Skeletal muscle tissue (tissue), 4 donors: ENCODE measurements around the gene FKBP2. TPM values are rescaled to one million over a fixed set of nuclear protein-coding genes. Genes with fewer than 3 reads are reported as not detected.

Source experiments
- H3K27ac ChIP-seq: one replicate; pipeline ENCODE4 v1.7.0; 2013; ENCODE audit warnings: mild to moderate bottlenecking, low read depth, low read length, inconsistent platforms
- H3K27me3 ChIP-seq, 3 donors: one replicate each; pipeline ENCODE4 v1.7.0; 2013; ENCODE audit warnings: low read length in 3 of 3; ENCODE audit not compliant: control insufficient read depth in 3 of 3, insufficient read depth in 3 of 3
- H3K36me3 ChIP-seq, 3 donors: one replicate each; pipeline ENCODE4 v1.7.0; 2013; ENCODE audit warnings: low read length in 3 of 3; ENCODE audit not compliant: control insufficient read depth in 3 of 3, insufficient read depth in 3 of 3
- H3K4me1 ChIP-seq, 3 donors: one replicate each; pipeline ENCODE4 v1.7.0; 2013; ENCODE audit warnings: low read length in 3 of 3, mild to moderate bottlenecking in 3 of 3; ENCODE audit not compliant: control insufficient read depth in 3 of 3, insufficient read depth in 3 of 3
- H3K4me3 ChIP-seq, 3 donors: one replicate each; pipeline ENCODE4 v1.7.0; 2013; ENCODE audit warnings: low read length in 3 of 3
- H3K9ac ChIP-seq, 3 donors: one replicate each; pipeline ENCODE4 v1.7.0; 2013; ENCODE audit warnings: low read length in 3 of 3, mild to moderate bottlenecking in 3 of 3, moderate library complexity in 2 of 3, low read depth in 1 of 3
- H3K9me3 ChIP-seq, 3 donors: one replicate each; pipeline ENCODE4 v1.7.0; 2013; ENCODE audit warnings: low read length in 3 of 3; ENCODE audit not compliant: control insufficient read depth in 3 of 3
- total RNA-seq: library from RNA; depleted of rRNA; stranded (reverse); fragments of >200 nt; gene quantifications from one replicate; pipeline ENCODE4 v1.2.3, GENCODE V29; 2014
- donor health status: Osteomylitis.

Gene FKBP2
- total RNA-seq, 1 donor from 2014 or later: 26.1 TPM

DNA sequence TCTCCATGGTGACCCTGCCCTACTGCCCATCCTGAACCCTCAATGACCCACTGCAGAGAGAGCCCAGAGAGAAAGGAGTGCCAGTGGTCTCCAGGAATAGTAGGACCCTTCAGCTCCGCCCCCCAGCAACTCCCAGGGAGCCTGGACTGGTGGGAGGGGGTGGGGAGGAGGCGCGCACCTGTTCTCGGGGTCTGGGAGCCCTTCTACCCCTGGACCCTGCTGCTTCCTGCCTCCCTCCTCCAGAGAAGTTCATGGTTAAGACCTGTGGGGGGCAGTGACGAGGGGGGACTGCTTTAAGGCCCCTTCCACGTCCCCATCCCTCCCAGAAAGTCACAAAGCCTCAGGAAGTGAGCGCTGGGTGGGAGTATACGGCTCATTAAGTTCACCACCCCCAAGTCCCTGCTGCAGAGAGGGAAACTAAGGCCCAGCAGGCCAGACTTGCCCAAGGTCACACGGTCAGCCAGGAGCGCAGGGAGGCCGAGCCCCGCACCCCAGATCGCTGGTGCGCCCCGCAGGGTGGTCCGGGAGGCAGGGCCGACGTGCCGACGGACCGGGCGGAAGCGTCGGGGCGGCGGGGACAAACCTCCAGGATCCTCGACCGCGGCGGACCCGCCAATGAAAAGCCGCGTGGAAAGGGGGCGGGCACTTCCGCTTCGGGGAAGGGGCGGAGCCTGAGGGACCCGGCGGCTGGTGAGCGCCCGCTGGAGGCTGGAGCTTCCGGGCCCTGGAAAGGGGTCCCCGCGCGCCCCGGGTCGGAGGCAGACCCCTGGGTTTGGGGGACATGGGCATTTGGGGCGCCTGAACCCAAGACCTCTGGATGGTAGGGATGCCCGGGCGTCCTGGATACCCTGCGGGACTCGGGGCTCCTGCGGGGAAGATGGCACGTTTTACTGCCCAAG, 15.0 kb upstream of the FKBP2 start, which contains the start of the genes NUDT22 and TRPT1:
TSS of gene NUDT22 (plus strand) at position 667 of the 899 bp plus-strand sequence. CDS start 379 bp downstream, outside the sequence.
TSS of gene TRPT1 (minus strand) at position 579 of the 899 bp plus-strand sequence. CDS start at position 253, 326 bp downstream.
- H3K27me3 ChIP-seq: no peaks in the 10 kb centered on the region
- H3K36me3 ChIP-seq: peaks cover 5 to 15% (median 10%) of the 10 kb centered on the region in 3 donors
- H3K9ac ChIP-seq: peak within 1 kb of the TSS; percentile 98 to 99 (median 99)
- peak within 1 kb of the TSS; percentile 90 to 97 (median 95) for H3K4me3 ChIP-seq
- peaks cover 63 to 69% (median 66%) of the 10 kb centered on the region in 3 donors for H3K4me1 ChIP-seq
- H3K27ac ChIP-seq: peak within 1 kb of the TSS; percentile 95
- H3K9me3 ChIP-seq: no peaks in the 10 kb centered on the region

DNA sequence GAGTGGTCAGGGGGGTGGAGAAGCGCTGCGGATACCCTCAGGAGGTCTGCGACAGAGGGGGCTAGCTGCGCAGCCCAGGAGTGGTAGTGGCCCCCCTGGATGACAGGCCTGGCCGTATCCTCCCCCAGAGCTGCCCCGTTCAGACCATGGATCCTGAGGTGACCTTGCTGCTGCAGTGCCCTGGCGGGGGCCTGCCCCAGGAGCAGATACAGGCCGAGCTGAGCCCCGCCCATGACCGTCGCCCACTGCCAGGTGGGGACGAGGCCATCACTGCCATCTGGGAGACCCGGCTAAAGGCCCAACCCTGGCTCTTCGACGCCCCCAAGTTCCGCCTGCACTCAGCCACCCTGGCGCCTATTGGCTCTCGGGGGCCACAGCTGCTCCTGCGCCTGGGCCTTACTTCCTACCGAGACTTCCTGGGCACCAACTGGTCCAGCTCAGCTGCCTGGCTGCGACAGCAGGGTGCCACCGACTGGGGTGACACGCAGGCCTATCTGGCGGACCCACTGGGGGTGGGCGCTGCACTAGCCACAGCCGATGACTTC, 14.3 kb upstream of the FKBP2 start:
- Histone ChIP-seq H3K27ac (peak overlapping the region; percentile 95), H3K4me3 (peak overlapping the region; percentile 90 to 97 (median 95)), H3K36me3 (peaks cover 0 to 11% (median 10%) of the 10 kb centered on the region in 3 donors), H3K9me3 (no peaks in the 10 kb centered on the region), H3K27me3 (no peaks in the 10 kb centered on the region), H3K4me1 (peaks cover 62 to 64% (median 64%) of the 10 kb centered on the region in 3 donors), H3K9ac (peak overlapping the region; percentile 98 to 99 (median 99))

DNA sequence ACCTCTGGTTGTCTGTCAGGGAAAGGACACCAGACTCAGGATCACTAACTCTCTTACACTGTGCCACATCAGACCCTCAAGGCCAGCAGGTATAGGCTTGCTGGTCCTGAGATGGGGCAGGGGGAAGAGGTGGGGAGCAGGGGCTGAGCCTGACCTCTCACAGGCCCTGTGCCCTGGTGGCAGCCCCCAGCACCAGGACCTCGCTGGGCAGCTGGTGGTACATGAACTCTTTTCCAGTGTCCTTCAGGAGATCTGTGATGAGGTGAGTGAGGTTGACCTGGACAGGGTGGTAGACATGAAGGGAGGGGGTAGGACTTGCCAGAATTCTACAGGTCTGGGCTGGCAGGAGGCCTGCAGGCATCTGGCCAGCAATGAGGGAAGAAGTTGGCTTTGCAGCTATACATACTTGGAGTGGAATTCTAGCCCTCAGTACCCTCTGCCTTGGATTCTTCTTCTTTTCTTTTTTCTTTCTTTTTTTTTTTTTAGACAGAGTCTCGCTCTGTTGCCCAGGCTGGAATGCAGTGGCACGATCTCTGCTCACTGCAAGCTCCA, 13.4 kb upstream of the FKBP2 start:
- Histone ChIP-seq H3K4me3 (peak overlapping the region; percentile 90 to 97 (median 95)), H3K4me1 (peaks cover 62 to 63% (median 63%) of the 10 kb centered on the region in 3 donors), H3K27ac (peak overlapping the region; percentile 95), H3K9me3 (no peaks in the 10 kb centered on the region), H3K36me3 (peaks cover 0 to 11% (median 10%) of the 10 kb centered on the region in 3 donors), H3K27me3 (no peaks in the 10 kb centered on the region), H3K9ac (peak overlapping the region; percentile 98 to 99 (median 99))

DNA sequence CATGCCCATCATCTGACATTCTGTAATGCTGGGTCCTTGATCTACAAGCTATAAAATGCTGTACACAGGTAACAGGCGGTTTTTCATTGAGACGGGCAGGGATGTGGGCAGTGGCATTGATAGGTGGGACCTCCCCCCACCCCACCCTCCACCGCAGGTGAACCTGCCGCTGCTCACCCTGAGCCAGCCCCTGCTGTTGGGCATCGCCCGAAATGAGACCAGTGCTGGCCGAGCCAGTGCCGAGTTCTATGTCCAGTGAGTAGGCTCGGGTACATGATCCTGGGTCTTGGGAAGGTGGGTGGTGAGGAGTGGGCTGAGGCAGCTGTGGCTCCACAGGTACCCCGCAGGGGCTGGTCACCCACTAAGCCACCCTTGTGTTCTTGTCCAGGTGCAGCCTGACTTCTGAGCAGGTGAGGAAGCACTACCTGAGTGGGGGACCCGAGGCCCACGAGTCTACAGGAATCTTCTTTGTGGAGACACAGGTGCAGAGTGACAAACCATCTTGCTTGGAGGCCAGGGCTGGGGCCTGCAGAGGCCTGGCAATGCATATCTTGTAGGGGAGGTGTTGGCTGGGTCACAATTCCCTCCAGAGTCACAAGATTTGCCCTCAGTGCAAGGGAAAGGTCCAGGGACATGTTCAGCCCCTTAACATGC, 11.7 kb upstream of the FKBP2 start:
- Histone ChIP-seq H3K27ac (peak overlapping the region; percentile 92), H3K4me3 (peak overlapping the region in 2 of 3 donors; percentile 80 to 87), H3K27me3 (no peaks in the 10 kb centered on the region), H3K36me3 (peaks cover 0 to 5% (median 5%) of the 10 kb centered on the region in 3 donors), H3K4me1 (peaks cover 52 to 59% (median 52%) of the 10 kb centered on the region in 3 donors), H3K9ac (peak overlapping the region; percentile 52 to 94 (median 90)), H3K9me3 (no peaks in the 10 kb centered on the region)

DNA sequence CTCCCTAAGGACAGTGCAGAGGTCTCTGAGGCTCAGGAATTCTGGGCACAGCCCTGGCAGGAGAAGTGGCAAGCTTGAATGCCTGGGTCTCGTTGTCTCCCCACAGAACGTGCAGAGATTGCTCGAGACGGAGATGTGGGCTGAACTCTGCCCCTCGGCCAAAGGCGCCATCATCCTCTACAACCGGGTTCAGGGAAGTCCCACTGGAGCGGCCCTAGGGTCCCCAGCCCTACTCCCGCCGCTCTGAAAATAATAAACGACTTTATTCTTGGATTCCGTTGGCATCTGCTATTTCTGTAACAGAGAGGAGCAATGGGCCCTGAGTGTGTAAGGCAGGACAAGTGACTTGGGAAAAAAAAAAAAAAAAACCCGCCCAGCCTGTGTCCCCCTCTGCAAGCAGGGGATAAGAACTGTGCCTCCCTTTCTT, 11.1 kb upstream of the FKBP2 start:
- peak overlapping the region; percentile 87 to 94 (median 90) for H3K9ac ChIP-seq
- peaks cover 0 to 3% (median 2%) of the 10 kb centered on the region in 3 donors for H3K36me3 ChIP-seq
- peak overlapping the region; percentile 74 to 87 (median 80) for H3K4me3 ChIP-seq
- H3K4me1 ChIP-seq: peaks cover 46 to 54% (median 47%) of the 10 kb centered on the region in 3 donors
- no peaks in the 10 kb centered on the region for H3K9me3 ChIP-seq
- peak overlapping the region; percentile 92 for H3K27ac ChIP-seq
- H3K27me3 ChIP-seq: no peaks in the 10 kb centered on the region

DNA sequence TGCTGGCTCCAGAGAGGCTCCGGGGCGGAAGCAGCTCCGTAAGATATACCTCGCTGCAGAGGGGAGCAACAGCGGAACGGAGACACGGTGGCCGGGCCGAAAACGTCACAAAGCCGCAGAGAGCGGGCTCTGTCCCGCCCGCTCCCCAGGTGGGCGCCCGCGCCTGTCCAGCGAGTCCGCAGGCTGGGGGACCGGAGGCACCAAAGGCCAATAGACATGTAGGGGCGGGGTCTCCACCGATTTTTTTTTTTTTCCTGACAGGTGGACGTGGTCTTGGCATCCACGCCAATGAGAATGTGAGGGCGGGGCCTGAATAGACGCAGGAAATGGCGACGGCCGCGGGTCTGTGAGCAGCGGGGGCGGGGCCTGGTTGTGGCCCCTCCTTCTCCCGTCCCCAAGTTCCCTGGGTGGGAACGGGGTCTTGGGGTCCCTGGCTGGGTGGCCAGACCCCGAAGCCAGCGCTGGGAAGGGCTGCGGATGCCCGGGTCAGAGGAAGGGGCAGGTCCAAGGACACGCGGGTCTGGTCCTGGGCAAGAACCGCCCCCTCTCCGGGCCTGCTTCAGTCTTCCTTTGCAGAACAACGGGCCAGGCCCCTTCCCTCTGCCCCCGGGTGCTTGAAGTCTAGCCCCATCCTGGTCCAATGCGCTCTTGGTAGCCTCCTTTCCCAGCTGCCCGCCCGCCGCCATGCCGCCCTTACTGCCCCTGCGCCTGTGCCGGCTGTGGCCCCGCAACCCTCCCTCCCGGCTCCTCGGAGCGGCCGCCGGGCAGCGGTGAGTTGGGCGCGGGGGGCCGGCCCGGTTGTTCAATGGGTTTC, 10.5 kb upstream of the FKBP2 start, which contains the start of gene DNAJC4:
TSS of gene DNAJC4 (plus strand) at position 378 of the 814 bp plus-strand sequence. CDS start at position 685, 307 bp downstream.
- Histone ChIP-seq H3K36me3 (peaks cover 0 to 2% (median 0%) of the 10 kb centered on the region in 3 donors), H3K9me3 (no peaks in the 10 kb centered on the region), H3K27ac (peak within 1 kb of the TSS; percentile 92), H3K9ac (peak within 1 kb of the TSS; percentile 87 to 94 (median 90)), H3K4me1 (peaks cover 43 to 52% (median 46%) of the 10 kb centered on the region in 3 donors), H3K4me3 (peak within 1 kb of the TSS; percentile 74 to 87 (median 80)), H3K27me3 (no peaks in the 10 kb centered on the region)

DNA sequence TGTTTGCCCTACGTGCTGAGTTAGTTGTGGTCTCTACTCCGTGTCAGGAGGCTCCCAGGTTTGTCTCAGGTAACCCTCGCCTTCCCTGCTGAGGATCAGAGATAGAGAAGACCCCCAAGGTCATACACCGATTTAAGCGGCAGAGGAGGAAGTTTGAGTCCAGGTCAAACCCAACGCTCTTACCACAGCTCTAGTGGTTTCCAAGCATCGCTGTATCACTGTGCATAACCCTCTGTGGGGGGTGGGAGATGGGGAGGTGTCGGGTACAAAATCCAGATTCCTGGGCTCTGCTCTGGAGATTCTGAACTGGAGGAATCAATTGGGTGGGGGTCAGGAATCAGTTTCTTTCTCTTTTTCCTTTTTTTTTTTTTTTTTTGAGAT, 9.9 kb upstream of the FKBP2 start:
- Histone ChIP-seq H3K4me1 (peaks cover 43 to 52% (median 46%) of the 10 kb centered on the region in 3 donors), H3K36me3 (peaks cover 0 to 5% (median 4%) of the 10 kb centered on the region in 3 donors), H3K27me3 (no peaks in the 10 kb centered on the region), H3K4me3 (peak overlapping the region; percentile 74 to 87 (median 80)), H3K9me3 (no peaks in the 10 kb centered on the region), H3K27ac (peak overlapping the region; percentile 92), H3K9ac (peak overlapping the region; percentile 87 to 94 (median 90))

DNA sequence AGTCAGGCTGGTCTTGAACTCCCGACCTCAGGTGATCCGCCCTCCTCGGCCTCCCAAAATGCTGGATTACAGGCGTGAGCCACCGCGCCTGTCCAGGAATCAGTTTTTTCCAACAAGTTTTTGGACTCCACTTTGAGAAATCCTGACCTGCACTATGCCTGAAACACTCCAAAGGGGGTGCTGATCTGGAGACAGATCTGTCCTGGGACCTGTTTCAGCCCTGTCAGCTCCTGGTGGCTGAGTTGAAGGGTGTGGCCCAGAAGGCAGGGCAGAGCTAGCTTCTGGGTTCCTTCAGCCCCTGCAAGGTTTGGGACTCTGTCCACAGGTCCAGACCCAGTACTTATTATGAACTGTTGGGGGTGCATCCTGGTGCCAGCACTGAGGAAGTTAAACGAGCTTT, 9.3 kb upstream of the FKBP2 start:
- no peak overlapping the region for H3K4me3 ChIP-seq
- no peaks in the 10 kb centered on the region for H3K27me3 ChIP-seq
- no peak overlapping the region for H3K27ac ChIP-seq
- no peaks in the 10 kb centered on the region for H3K9me3 ChIP-seq
- H3K36me3 ChIP-seq: peaks cover 0 to 5% (median 4%) of the 10 kb centered on the region in 3 donors
- peak overlapping the region in 1 of 3 donors; percentile 25 for H3K9ac ChIP-seq
- H3K4me1 ChIP-seq: peaks cover 40 to 49% (median 46%) of the 10 kb centered on the region in 3 donors
